HepG2 (cell line): ENCODE data around the gene PODN. TPM values are rescaled to one million over a fixed set of nuclear protein-coding genes. Genes with fewer than 3 reads are reported as not detected.

Experiments used
- ATRX ChIP-seq: sonication (generic); formaldehyde crosslinking; IDR thresholded peaks from 2 replicates; pipeline ENCODE4 v1.4.0; 2020; ENCODE audit warnings: missing genetic modification reagents, borderline replicate concordance
- FOSL2 ChIP-seq: sonication (generic); formaldehyde crosslinking; IDR thresholded peaks from 2 replicates; pipeline ENCODE4 v1.4.0; 2020; ENCODE audit warnings: missing genetic modification reagents
- FOXA1 ChIP-seq, 2 experiments: fragments of 450-650 bp in 1 of 2; sonication (generic) in 1 of 2; formaldehyde crosslinking in 1 of 2; IDR thresholded peaks; 2 replicates each; pipeline versions ENCODE4 v1.4.0 to v1.6.1; 2016 to 2020; ENCODE audit warnings: missing genetic modification reagents in 1 of 2
- FOXP1 ChIP-seq, 2 experiments: fragments of 450-650 bp in 1 of 2; IDR thresholded peaks; 2 replicates each; pipeline ENCODE4 v1.6.1; 2017 to 2018; ENCODE audit warnings: antibody characterized with exemption in 1 of 2
- HES4 ChIP-seq: sonication (generic); formaldehyde crosslinking; IDR thresholded peaks from 2 replicates; pipeline ENCODE4 v1.9.0; 2021; ENCODE audit warnings: mild to moderate bottlenecking, missing genetic modification reagents, borderline replicate concordance
- MED1 ChIP-seq: sonication (generic); formaldehyde crosslinking; IDR thresholded peaks from 2 replicates; pipeline ENCODE4 v1.4.0; 2020; ENCODE audit warnings: missing genetic modification reagents
- NFYB ChIP-seq: sonication (generic); formaldehyde crosslinking; IDR thresholded peaks from 2 replicates; pipeline ENCODE4 v1.4.0; 2020; ENCODE audit warnings: missing genetic modification reagents
- PTBP1 ChIP-seq: fragments of 200-400 bp; formaldehyde crosslinking; IDR thresholded peaks from 2 replicates; pipeline ENCODE4 v1.6.1; 2018; ENCODE audit warnings: low read length, low read depth; ENCODE audit not compliant: poor library complexity, severe bottlenecking
- RFX1 ChIP-seq: fragments of 450-650 bp; IDR thresholded peaks from 2 replicates; pipeline ENCODE4 v1.6.1; 2017
- SALL1 ChIP-seq: sonication (generic); formaldehyde crosslinking; IDR thresholded peaks from 2 replicates; pipeline ENCODE4 v1.8.0; 2022; ENCODE audit warnings: mild to moderate bottlenecking, missing genetic modification reagents
- U2AF2 ChIP-seq: fragments of 200-400 bp; formaldehyde crosslinking; IDR thresholded peaks from 2 replicates; pipeline ENCODE4 v1.6.1; 2017; ENCODE audit warnings: low read depth, mild to moderate bottlenecking, low read length
- ZFAT ChIP-seq: sonication (generic); formaldehyde crosslinking; conservative IDR thresholded peaks from 2 replicates; pipeline ENCODE4 v1.8.1; 2023; ENCODE audit warnings: missing genetic modification reagents, inconsistent platforms
- ZNF180 ChIP-seq: sonication (generic); formaldehyde crosslinking; IDR thresholded peaks from 2 replicates; pipeline ENCODE4 v1.4.0; 2020; ENCODE audit warnings: low read depth, missing genetic modification reagents, borderline replicate concordance
- ZNF263 ChIP-seq: sonication (generic); formaldehyde crosslinking; IDR thresholded peaks from 2 replicates; pipeline ENCODE4 v1.4.0; 2020; ENCODE audit warnings: missing genetic modification reagents
- ZNF552 ChIP-seq: sonication (generic); formaldehyde crosslinking; IDR thresholded peaks from 2 replicates; pipeline ENCODE4 v1.9.0; 2022; ENCODE audit warnings: missing genetic modification reagents, mild to moderate bottlenecking, borderline replicate concordance
- ZNF564 ChIP-seq: sonication (generic); formaldehyde crosslinking; IDR thresholded peaks from 2 replicates; pipeline ENCODE4 v1.8.1; 2023; ENCODE audit warnings: mild to moderate bottlenecking, missing genetic modification reagents
- ZNF567 ChIP-seq: sonication (generic); formaldehyde crosslinking; IDR thresholded peaks from 2 replicates; pipeline ENCODE4 v1.8.1; 2023; ENCODE audit warnings: mild to moderate bottlenecking, missing genetic modification reagents, borderline replicate concordance
- ZNF570 ChIP-seq: sonication (generic); formaldehyde crosslinking; IDR thresholded peaks from 2 replicates; pipeline ENCODE4 v1.4.0; 2020; ENCODE audit warnings: mild to moderate bottlenecking, missing genetic modification reagents, borderline replicate concordance
- ZNF629 ChIP-seq: sonication (generic); formaldehyde crosslinking; conservative IDR thresholded peaks from 2 replicates; pipeline ENCODE4 v1.5.0; 2020; ENCODE audit warnings: missing genetic modification reagents
- polyA plus RNA-seq, 8 experiments: library from polyadenylated mRNA; depleted of rRNA in 3 of 8; stranded (reverse) in 7 of 8; unstranded in 1 of 8; fragments of >200 nt; fragmentation: Illumina TruSeq in 4 of 8; extraction: Trizol in 4 of 8; gene quantifications; 2 replicates each; pipeline versions ENCODE4 v1.2.1 to v1.2.3, GENCODE V29; 2011 to 2016; ENCODE audit warnings: low read depth in 4 of 8, missing spikeins in 1 of 8, mixed read lengths in 1 of 8; ENCODE audit not compliant: insufficient read depth in 1 of 8
- total RNA-seq, 5 experiments: library from RNA; depleted of rRNA; stranded (reverse); fragments of >200 nt; fragmentation: Illumina TruSeq; extraction: Trizol; gene quantifications; 2 replicates each; pipeline ENCODE4 v1.2.3, GENCODE V29; 2016; ENCODE audit warnings: low read depth in 1 of 5
- TF ChIP-seq, protein P1 (sequence below): IDR thresholded peaks from 2 replicates; pipeline ENCODE4 v1.6.1; 2012; ENCODE audit warnings: low read depth, low read length, improper control_type of control experiment
- TF ChIP-seq, protein P2 (sequence below): sonication (generic); formaldehyde crosslinking; IDR thresholded peaks from 2 replicates; pipeline ENCODE4 v1.4.0; 2020; ENCODE audit warnings: missing genetic modification reagents
- TF ChIP-seq, protein P3 (sequence below): sonication (generic); formaldehyde crosslinking; IDR thresholded peaks from 2 replicates; pipeline ENCODE4 v1.5.1; 2020; ENCODE audit warnings: mild to moderate bottlenecking, moderate library complexity, missing genetic modification reagents
- TF ChIP-seq, protein P4 (sequence below): sonication (generic); formaldehyde crosslinking; IDR thresholded peaks from 2 replicates; pipeline ENCODE4 v1.8.0; 2022; ENCODE audit warnings: mild to moderate bottlenecking, missing genetic modification reagents; ENCODE audit not compliant: insufficient replicate concordance

PODN gene
- total and polyA plus RNA-seq, 2 of the 13 experiments (the other 11 are each of a cell fraction or from before 2014, with no cell fraction given), result 0.13 TPM; not detected in 1

DNA sequence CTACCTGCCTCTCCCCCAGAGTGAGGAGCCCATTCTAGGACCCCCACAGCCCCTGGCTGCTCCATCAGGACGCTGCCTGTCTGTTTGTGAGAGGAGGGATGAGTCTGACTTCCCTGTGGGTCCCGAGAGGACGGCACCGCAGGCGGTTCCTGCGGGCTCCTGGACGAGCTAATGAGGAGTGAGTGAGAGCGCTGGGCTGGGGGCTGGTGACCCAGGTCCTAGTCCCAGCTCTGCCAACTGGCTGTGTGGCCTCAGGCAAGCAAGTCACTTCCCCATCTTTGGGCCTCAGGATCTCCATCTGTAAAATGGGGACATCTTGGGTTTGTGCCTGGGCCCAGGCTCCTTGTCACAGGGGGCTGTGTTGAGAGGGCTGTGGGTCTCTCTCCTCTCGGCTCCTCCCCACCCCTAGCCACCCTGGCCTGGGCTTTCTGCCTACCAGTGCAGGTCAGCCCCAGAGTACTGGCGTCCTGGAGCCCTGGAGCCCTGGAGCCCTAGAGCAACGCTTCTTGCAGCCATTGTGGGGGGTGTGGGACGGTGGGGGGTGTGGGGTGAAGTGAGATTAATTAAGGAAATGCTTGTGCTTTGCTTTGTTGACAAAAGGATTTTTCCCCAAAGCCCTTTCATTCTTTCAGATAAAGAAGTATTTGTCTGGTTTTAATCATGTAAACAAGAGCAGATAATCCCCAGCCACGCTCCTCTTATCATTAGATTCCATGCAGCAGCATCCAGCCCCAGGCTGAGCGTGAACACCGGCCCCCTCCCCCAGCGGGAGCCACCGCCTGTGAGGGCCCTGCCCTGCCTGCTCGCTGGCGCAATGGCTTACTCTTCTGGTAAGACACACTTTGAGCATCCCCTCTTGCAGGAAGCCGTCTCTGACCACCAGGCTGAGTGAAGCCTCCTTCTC is 53.6 kb downstream of the PODN start (continued):
- no peak for TF ChIP-seq ZNF552
- TF ChIP-seq ZFAT (CRISPR knock-in tag), result no peak
- TF ChIP-seq ZNF629 (CRISPR knock-in tag), result peak; percentile 88
- TF ChIP-seq NFYB, result no peak
- TF ChIP-seq U2AF2, result no peak
- no peak for TF ChIP-seq ZNF263 (CRISPR knock-in tag)
- TF ChIP-seq PTBP1, result no peak
- no peak for TF ChIP-seq FOXP1 (IDR thresholded peaks at IDR 0.05)
- TF ChIP-seq FOXP1 (CRISPR knock-in tag; IDR thresholded peaks at IDR 0.05), result peak; percentile 21; the same call in 1 of the 2 replicates
- TF ChIP-seq, protein P1, sequence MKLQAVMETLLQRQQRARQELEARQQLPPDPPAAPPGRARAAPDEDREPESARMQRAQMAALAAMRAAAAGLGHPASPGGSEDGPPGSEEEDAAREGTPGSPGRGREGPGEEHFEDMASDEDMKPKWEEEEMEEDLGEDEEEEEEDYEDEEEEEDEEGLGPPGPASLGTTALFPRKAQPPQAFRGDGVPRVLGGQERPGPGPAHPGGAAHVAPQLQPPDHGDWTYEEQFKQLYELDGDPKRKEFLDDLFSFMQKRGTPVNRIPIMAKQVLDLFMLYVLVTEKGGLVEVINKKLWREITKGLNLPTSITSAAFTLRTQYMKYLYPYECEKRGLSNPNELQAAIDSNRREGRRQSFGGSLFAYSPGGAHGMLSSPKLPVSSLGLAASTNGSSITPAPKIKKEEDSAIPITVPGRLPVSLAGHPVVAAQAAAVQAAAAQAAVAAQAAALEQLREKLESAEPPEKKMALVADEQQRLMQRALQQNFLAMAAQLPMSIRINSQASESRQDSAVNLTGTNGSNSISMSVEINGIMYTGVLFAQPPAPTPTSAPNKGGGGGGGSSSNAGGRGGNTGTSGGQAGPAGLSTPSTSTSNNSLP, result no peak
- TF ChIP-seq, protein P2, sequence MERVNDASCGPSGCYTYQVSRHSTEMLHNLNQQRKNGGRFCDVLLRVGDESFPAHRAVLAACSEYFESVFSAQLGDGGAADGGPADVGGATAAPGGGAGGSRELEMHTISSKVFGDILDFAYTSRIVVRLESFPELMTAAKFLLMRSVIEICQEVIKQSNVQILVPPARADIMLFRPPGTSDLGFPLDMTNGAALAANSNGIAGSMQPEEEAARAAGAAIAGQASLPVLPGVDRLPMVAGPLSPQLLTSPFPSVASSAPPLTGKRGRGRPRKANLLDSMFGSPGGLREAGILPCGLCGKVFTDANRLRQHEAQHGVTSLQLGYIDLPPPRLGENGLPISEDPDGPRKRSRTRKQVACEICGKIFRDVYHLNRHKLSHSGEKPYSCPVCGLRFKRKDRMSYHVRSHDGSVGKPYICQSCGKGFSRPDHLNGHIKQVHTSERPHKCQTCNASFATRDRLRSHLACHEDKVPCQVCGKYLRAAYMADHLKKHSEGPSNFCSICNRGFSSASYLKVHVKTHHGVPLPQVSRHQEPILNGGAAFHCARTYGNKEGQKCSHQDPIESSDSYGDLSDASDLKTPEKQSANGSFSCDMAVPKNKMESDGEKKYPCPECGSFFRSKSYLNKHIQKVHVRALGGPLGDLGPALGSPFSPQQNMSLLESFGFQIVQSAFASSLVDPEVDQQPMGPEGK (CRISPR knock-in tag), result peak; percentile 86
- TF ChIP-seq ZNF567 (CRISPR knock-in tag), result no peak
- TF ChIP-seq, protein P3, sequence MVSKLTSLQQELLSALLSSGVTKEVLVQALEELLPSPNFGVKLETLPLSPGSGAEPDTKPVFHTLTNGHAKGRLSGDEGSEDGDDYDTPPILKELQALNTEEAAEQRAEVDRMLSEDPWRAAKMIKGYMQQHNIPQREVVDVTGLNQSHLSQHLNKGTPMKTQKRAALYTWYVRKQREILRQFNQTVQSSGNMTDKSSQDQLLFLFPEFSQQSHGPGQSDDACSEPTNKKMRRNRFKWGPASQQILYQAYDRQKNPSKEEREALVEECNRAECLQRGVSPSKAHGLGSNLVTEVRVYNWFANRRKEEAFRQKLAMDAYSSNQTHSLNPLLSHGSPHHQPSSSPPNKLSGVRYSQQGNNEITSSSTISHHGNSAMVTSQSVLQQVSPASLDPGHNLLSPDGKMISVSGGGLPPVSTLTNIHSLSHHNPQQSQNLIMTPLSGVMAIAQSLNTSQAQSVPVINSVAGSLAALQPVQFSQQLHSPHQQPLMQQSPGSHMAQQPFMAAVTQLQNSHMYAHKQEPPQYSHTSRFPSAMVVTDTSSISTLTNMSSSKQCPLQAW (CRISPR knock-in tag), result no peak
- TF ChIP-seq FOSL2 (CRISPR knock-in tag), result peak; percentile 52; the same call in 1 of the 2 replicates
- TF ChIP-seq ATRX (CRISPR knock-in tag), result no peak
- TF ChIP-seq, protein P4, sequence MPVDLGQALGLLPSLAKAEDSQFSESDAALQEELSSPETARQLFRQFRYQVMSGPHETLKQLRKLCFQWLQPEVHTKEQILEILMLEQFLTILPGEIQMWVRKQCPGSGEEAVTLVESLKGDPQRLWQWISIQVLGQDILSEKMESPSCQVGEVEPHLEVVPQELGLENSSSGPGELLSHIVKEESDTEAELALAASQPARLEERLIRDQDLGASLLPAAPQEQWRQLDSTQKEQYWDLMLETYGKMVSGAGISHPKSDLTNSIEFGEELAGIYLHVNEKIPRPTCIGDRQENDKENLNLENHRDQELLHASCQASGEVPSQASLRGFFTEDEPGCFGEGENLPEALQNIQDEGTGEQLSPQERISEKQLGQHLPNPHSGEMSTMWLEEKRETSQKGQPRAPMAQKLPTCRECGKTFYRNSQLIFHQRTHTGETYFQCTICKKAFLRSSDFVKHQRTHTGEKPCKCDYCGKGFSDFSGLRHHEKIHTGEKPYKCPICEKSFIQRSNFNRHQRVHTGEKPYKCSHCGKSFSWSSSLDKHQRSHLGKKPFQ (CRISPR knock-in tag), result no peak
- 0 out of 2 replicates have a peak, but pooled peaks have one; percentile 34 for TF ChIP-seq MED1 (CRISPR knock-in tag)
- no peak for TF ChIP-seq RFX1
- TF ChIP-seq HES4 (CRISPR knock-in tag), result no peak
- TF ChIP-seq FOXA1 (IDR thresholded peaks at IDR 0.05), result no peak
- peak; percentile 36; the same call in 1 of the 2 replicates for TF ChIP-seq FOXA1 (CRISPR knock-in tag; IDR thresholded peaks at IDR 0.05)
- TF ChIP-seq SALL1, result peak; percentile 19; the same call in 1 of the 2 replicates
- no peak for TF ChIP-seq ZNF564 (CRISPR knock-in tag)
- no peak for TF ChIP-seq ZNF570 (CRISPR knock-in tag)
- TF ChIP-seq ZNF180 (CRISPR knock-in tag), result no peak
